Measurements from ENCODE around the gene DDAH1. TPM values are rescaled to one million over a fixed set of nuclear protein-coding genes. Genes with fewer than 3 reads are reported as not detected.

DDAH1 gene
- polyA plus RNA-seq, 1 donor from 2014 or later = 42.7 TPM

DNA sequence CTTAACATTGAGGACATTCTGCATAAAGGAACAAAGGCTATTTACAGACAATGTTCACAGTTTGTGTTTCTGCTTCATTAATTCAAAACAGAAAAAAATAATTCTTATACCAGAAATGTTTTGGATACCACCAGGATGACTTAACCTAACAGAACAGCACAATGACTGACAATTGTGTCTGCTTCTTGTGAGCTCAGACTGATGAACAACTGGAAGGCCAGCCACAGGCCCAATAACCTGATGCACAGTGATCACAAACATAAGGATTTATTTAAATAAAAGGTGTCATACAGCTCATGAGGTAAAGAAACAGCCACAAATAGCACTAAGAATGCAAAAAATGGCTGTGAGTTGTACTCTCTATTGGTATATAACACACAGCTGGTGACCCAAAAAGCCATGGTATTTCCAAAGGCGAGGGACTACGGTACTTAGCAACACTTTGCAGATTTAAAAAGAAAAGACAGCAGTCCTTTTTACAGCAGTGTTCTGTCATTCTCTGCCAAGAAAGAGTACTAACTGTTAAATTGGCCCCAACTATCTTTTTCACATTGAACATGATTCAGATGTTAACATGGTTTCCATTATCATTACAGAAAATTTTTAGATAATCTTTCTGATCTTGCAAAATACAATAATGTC, 32.1 kb upstream of the DDAH1 start:
- Histone ChIP-seq H3K36me3 (ENCODE audit: insufficient read depth, low read length) (no peaks in the 10 kb centered on the region), H3K27me3 (ENCODE audit: insufficient read depth, low read depth, low read length) (no peaks in the 10 kb centered on the region), H3F3A (ENCODE audit: insufficient read depth, low read length, poor library complexity, severe bottlenecking) (no peaks in the 10 kb centered on the region), H3K4me3 (ENCODE audit: low read length) (no peak overlapping the region), H3K4me2 (ENCODE audit: low read length) (no peak overlapping the region), H3K79me2 (replicated peaks; ENCODE audit: insufficient read depth, low read length) (no peaks in the 10 kb centered on the region), H3K9me3 (ENCODE audit: low read length) (no peaks in the 10 kb centered on the region), H4K20me1 (ENCODE audit: insufficient read depth) (no peaks in the 10 kb centered on the region), H3K9me2 (ENCODE audit: insufficient read depth, low read length) (no peaks in the 10 kb centered on the region), H3K27ac (ENCODE audit: low read length) (no peak overlapping the region), H3K9ac (ENCODE audit: low read length) (no peak overlapping the region), H2AFZ (ENCODE audit: low read depth, low read length) (no peak overlapping the region)
- TF ChIP-seq, protein P1, sequence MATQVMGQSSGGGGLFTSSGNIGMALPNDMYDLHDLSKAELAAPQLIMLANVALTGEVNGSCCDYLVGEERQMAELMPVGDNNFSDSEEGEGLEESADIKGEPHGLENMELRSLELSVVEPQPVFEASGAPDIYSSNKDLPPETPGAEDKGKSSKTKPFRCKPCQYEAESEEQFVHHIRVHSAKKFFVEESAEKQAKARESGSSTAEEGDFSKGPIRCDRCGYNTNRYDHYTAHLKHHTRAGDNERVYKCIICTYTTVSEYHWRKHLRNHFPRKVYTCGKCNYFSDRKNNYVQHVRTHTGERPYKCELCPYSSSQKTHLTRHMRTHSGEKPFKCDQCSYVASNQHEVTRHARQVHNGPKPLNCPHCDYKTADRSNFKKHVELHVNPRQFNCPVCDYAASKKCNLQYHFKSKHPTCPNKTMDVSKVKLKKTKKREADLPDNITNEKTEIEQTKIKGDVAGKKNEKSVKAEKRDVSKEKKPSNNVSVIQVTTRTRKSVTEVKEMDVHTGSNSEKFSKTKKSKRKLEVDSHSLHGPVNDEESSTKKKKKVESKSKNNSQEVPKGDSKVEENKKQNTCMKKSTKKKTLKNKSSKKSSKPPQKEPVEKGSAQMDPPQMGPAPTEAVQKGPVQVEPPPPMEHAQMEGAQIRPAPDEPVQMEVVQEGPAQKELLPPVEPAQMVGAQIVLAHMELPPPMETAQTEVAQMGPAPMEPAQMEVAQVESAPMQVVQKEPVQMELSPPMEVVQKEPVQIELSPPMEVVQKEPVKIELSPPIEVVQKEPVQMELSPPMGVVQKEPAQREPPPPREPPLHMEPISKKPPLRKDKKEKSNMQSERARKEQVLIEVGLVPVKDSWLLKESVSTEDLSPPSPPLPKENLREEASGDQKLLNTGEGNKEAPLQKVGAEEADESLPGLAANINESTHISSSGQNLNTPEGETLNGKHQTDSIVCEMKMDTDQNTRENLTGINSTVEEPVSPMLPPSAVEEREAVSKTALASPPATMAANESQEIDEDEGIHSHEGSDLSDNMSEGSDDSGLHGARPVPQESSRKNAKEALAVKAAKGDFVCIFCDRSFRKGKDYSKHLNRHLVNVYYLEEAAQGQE (IDR thresholded peaks at IDR 0.05; ENCODE audit: borderline replicate concordance) = no peak
- no peak for TF ChIP-seq TAF1 (IDR thresholded peaks at IDR 0.05; ENCODE audit: low read depth)
- TF ChIP-seq MXI1 (conservative IDR thresholded peaks at IDR 0.05; ENCODE audit: poor library complexity, severe bottlenecking) = no peak
- no peak for TF ChIP-seq POLR2AphosphoS5 (IDR thresholded peaks at IDR 0.05)
- TF ChIP-seq EP300 (conservative IDR thresholded peaks at IDR 0.05; ENCODE audit: poor library complexity, severe bottlenecking) = no peak
- no peak for TF ChIP-seq CTCF (IDR thresholded peaks at IDR 0.05; ENCODE audit: poor library complexity, severe bottlenecking)
- TF ChIP-seq SMC3 (conservative IDR thresholded peaks at IDR 0.05; ENCODE audit: poor library complexity) = no peak
- no peak for TF ChIP-seq EZH2 (IDR thresholded peaks at IDR 0.05; ENCODE audit: borderline replicate concordance, insufficient read depth, low read length, poor library complexity, severe bottlenecking)
- no peak for TF ChIP-seq RAD21 (conservative IDR thresholded peaks at IDR 0.05)

GRCh38 chr1:85495556-85495955, 30.6 kb upstream of the DDAH1 start:
- no peak overlapping the region for H3K4me3 ChIP-seq (ENCODE audit: low read length)
- no peak overlapping the region for H3K9ac ChIP-seq (ENCODE audit: low read length)
- no peaks in the 10 kb centered on the region for H3K79me2 ChIP-seq (replicated peaks; ENCODE audit: insufficient read depth, low read length)
- H4K20me1 ChIP-seq (ENCODE audit: insufficient read depth) = no peaks in the 10 kb centered on the region
- no peaks in the 10 kb centered on the region for H3K9me3 ChIP-seq (ENCODE audit: low read length)
- H3K27ac ChIP-seq (ENCODE audit: low read length) = no peak overlapping the region
- H3F3A ChIP-seq (ENCODE audit: insufficient read depth, low read length, poor library complexity, severe bottlenecking) = no peaks in the 10 kb centered on the region
- no peaks in the 10 kb centered on the region for H3K27me3 ChIP-seq (ENCODE audit: insufficient read depth, low read depth, low read length)
- no peaks in the 10 kb centered on the region for H3K36me3 ChIP-seq (ENCODE audit: insufficient read depth, low read length)
- H3K9me2 ChIP-seq (ENCODE audit: insufficient read depth, low read length) = no peaks in the 10 kb centered on the region
- H2AFZ ChIP-seq (ENCODE audit: low read depth, low read length) = no peak overlapping the region
- TF ChIP-seq, protein P1 (IDR thresholded peaks at IDR 0.05; ENCODE audit: borderline replicate concordance) = no peak
- no peak for TF ChIP-seq EP300 (conservative IDR thresholded peaks at IDR 0.05; ENCODE audit: poor library complexity, severe bottlenecking)
- no peak for TF ChIP-seq MXI1 (conservative IDR thresholded peaks at IDR 0.05; ENCODE audit: poor library complexity, severe bottlenecking)
- no peak for TF ChIP-seq RAD21 (conservative IDR thresholded peaks at IDR 0.05)
- TF ChIP-seq TAF1 (IDR thresholded peaks at IDR 0.05; ENCODE audit: low read depth) = no peak
- no peak for TF ChIP-seq POLR2AphosphoS5 (IDR thresholded peaks at IDR 0.05)
- no peak for TF ChIP-seq EZH2 (IDR thresholded peaks at IDR 0.05; ENCODE audit: borderline replicate concordance, insufficient read depth, low read length, poor library complexity, severe bottlenecking)
- TF ChIP-seq SMC3 (conservative IDR thresholded peaks at IDR 0.05; ENCODE audit: poor library complexity) = no peak
- no peak overlapping the region for H3K4me2 ChIP-seq (ENCODE audit: low read length)

Measured in neural cell (in vitro differentiated cells).